Measurements from ENCODE around the gene FOXJ3. TPM values are rescaled to one million over a fixed set of nuclear protein-coding genes. Genes with fewer than 3 reads are reported as not detected.

The FOXJ3 gene
- total RNA-seq, 1 donor, result 34.5 TPM

DNA sequence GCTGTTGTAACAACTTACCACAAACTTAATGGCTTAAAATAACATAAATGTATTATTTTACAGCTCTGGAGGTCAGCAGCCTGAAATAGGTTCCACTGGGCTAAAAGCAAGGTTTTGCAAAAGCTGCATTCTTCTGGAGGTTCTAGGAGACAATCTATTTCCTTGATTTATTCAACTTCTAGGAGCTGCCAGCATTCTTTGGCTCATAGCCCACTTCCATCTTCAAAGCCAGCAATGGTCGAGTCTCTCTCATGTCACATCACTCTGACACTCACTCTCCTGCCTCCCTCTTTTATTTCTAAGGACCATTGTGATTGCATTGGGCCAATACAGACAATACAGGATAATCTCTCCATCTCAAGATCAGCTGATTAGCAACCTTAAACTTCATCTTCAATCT, 15.1 kb upstream of the FOXJ3 start:
- DNase-seq (ENCODE audit: low read depth), result no peak

DNA sequence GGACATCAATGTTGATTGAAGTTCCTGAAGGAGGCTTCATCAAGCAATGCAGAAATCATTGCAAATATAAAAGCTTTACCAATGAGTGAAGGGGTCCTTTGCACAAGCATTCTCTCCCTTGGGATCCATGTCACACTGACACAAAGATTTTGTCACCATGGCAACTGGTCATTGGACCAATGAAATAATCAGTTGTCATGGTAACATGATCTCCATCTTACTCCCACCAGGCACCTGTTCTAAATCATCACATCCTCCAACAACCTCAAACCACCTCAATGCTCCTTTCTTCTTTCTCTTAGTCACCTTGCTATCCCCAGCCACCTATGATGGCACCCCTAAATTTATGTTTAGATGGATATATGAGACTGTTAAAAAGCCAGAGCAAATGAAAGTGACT, 13.5 kb upstream of the FOXJ3 start:
- DNase-seq (ENCODE audit: low read depth), result no peak
- TF ChIP-seq, protein P1, sequence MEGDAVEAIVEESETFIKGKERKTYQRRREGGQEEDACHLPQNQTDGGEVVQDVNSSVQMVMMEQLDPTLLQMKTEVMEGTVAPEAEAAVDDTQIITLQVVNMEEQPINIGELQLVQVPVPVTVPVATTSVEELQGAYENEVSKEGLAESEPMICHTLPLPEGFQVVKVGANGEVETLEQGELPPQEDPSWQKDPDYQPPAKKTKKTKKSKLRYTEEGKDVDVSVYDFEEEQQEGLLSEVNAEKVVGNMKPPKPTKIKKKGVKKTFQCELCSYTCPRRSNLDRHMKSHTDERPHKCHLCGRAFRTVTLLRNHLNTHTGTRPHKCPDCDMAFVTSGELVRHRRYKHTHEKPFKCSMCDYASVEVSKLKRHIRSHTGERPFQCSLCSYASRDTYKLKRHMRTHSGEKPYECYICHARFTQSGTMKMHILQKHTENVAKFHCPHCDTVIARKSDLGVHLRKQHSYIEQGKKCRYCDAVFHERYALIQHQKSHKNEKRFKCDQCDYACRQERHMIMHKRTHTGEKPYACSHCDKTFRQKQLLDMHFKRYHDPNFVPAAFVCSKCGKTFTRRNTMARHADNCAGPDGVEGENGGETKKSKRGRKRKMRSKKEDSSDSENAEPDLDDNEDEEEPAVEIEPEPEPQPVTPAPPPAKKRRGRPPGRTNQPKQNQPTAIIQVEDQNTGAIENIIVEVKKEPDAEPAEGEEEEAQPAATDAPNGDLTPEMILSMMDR (IDR thresholded peaks at IDR 0.05; ENCODE audit: insufficient read depth, low read depth, low read length), result no peak
- no peak overlapping the region for H3K4me3 ChIP-seq (ENCODE audit: low read depth, low read length)

More for the DNA sequence above, 15.1 kb upstream of the FOXJ3 start:
- H3K4me3 ChIP-seq (ENCODE audit: low read depth, low read length), result no peak overlapping the region
- TF ChIP-seq, protein P1 (IDR thresholded peaks at IDR 0.05; ENCODE audit: insufficient read depth, low read depth, low read length), result no peak

DNA sequence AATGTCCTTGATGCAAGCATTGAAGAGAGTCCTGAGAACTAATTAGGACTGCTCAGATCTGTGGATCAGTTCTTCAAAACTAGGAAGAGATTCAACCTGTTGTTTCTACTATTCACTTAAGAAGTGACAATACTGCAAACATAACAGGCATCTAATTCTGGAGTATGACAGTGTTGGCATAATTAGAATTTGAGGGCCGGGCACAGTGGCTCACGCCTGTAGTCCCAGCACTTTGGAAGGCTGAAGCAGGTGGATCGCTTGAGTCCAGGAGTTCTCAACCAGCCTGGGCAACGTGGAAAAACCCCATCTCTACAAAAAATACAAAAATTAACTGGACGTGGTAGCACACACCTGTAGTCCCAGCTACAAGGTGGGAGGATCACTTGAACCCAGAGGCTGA, 8.0 kb upstream of the FOXJ3 start:
- TF ChIP-seq, protein P1 (IDR thresholded peaks at IDR 0.05; ENCODE audit: insufficient read depth, low read depth, low read length), result no peak
- no peak for DNase-seq (ENCODE audit: low read depth)
- H3K4me3 ChIP-seq (ENCODE audit: low read depth, low read length), result no peak overlapping the region

DNA sequence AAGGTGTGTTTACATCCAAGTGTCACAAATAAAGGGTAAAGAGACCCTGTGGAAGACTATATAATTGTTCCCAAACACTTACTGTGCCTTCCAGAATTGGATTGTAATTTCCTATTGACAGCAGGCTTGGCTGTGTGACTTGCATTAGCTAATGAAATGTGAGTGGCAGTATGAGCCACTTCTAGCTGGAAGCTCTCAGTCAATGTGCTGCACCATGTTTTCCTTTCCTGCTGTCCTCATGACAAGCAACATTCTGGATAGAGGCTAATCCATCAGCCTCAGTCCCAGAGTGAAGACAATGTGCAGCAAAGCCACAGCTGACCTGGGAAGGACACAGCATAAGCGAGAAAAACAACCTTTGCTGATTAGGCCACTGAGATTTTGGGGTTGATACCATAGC, 5.9 kb upstream of the FOXJ3 start:
- no peak overlapping the region for H3K4me3 ChIP-seq (ENCODE audit: low read depth, low read length)
- no peak for DNase-seq (ENCODE audit: low read depth)
- TF ChIP-seq, protein P1 (IDR thresholded peaks at IDR 0.05; ENCODE audit: insufficient read depth, low read depth, low read length), result no peak

DNA sequence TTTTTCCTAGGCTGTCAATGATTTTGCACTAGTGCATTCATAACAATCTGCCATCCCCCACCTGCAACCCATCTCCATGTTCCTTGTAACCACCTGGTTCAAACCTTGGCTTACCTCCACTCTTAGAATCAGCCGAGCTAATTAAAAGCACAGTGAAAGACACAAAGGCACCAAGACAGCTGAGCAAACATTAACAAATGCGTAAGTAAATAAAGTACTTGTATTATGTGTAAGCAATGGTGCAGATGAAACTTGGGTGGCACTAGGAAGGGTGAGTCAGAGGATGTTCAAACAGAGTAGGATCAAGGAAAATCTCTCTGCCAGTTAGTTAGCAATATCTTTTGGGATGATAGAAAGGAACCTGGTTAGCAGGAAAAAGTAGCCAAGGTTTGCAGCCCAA, 5.1 kb upstream of the FOXJ3 start:
- H3K4me3 ChIP-seq (ENCODE audit: low read depth, low read length), result no peak overlapping the region
- no peak for DNase-seq (ENCODE audit: low read depth)
- TF ChIP-seq, protein P1 (IDR thresholded peaks at IDR 0.05; ENCODE audit: insufficient read depth, low read depth, low read length), result no peak

DNA sequence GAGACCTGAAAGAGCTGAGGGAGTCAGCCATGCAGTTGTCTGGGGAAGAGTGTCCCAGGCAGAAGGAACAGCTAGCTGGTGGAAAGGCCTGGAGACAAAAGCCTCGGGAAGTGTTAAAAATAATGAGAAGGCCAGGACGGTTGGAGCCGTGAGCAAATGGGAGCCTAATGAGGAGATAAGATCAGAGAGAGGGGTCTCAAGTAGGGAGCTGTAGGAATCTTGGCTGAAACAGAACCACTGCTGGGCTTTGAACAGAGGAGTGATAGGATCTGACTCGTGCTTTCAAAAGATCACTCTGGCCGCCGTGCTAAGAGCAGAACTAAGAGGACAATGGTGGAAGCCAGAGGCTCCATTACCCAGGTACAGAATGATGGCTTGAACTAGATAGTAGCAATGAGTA, 1.9 kb upstream of the FOXJ3 start:
- H3K4me3 ChIP-seq (ENCODE audit: low read depth, low read length), result no peak overlapping the region
- no peak for DNase-seq (ENCODE audit: low read depth)
- TF ChIP-seq, protein P1 (IDR thresholded peaks at IDR 0.05; ENCODE audit: insufficient read depth, low read depth, low read length), result no peak

DNA sequence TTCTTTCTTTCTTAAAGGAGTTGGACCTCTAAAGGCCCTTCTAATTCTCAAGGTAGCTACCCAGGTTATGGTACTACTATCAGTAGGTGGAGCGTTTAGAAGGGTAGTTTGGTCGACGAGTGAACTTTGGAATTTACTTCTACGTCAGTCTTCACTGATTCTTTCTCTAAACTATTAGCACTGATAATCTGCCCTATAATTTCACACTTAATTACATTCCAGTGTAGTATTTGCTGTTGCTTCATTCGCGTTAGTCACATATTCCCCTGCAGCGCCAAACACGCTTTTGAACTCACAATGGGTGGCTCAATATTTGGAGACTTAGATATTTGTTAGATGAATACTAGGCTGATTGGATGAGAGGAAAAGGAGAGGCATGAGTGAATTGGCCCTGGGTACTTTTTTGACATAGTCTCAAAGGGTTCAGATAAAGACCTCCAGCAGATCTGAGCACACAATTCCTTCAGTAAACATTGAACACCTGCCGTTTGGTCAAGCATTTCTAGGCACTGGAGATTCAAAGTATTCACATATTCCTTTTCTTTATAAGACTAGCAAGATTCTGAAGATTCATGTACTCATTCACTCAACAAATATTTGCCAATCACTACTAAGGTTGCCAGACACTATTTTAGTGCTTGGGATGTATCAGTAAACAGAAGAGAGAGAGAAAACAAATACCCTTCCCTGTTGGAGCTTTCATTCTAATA, 929 bp upstream of the FOXJ3 start:
- TF ChIP-seq, protein P1 (IDR thresholded peaks at IDR 0.05; ENCODE audit: insufficient read depth, low read depth, low read length), result no peak
- DNase-seq (ENCODE audit: low read depth), result peak; percentile 54
- peak overlapping the region; percentile 97 for H3K4me3 ChIP-seq (ENCODE audit: low read depth, low read length)

Data from fibroblast of villous mesenchyme (primary cell).